ENCODE results near the gene PRSS1. TPM values are rescaled to one million over a fixed set of nuclear protein-coding genes. Genes with fewer than 3 reads are reported as not detected.
"Not testable (repeated sequence)": the region's sequence is repeated elsewhere in the genome, so short reads cannot be mapped to it uniquely, and the experiment has no call there.

The PRSS1 gene
- total and polyA plus RNA-seq, 2 donors (not counting 3 experiments of a cell fraction or from before 2014, with no cell fraction given) = not detected

DNA sequence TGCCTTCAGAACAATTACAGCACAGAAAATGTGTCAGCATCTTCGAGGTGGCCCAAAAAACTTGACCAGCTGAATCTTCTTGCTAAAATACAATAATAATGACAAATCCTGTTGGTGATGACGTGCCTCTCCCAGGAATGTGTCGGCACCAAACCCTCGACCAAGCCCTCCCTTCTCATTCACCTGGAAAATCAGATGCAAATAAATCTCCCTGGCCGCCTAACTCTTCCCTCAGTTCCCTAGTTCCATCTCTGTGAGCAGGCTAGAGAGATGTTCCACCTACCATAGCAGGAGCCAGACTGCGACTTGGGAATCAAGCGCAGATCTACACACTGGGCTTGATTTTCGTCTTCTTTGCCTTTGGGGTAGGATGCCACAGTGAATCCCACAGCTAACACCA is 4.1 kb downstream of the PRSS1 start:
- Histone ChIP-seq H3K4me3 (replicated peaks in 1 of 3; ENCODE audit: insufficient read depth in 1 of 3, low read depth in 1 of 3, low read length in 3 of 3) (no peak overlapping the region), H3K27me3 (ENCODE audit: control insufficient read depth in 2 of 2, insufficient read depth in 2 of 2, low read length in 2 of 2) (peaks cover 3 to 9% of the 10 kb centered on the region in 2 experiments), H3K4me1 (ENCODE audit: control insufficient read depth, extremely low read depth, insufficient read depth, low read length) (peaks cover 3% of the 10 kb centered on the region), H3K9ac (replicated peaks; ENCODE audit: extremely low read depth, insufficient read depth, low read length) (no peak overlapping the region), H3K36me3 (ENCODE audit: control insufficient read depth in 2 of 2, extremely low read depth in 1 of 2, insufficient read depth in 2 of 2, low read length in 2 of 2) (no peaks in the 10 kb centered on the region), H3K9me3 (replicated peaks; ENCODE audit: control insufficient read depth, insufficient read depth, low read length) (no peaks in the 10 kb centered on the region), H3K27ac (ENCODE audit: insufficient read depth, low read depth, low read length) (no peak overlapping the region), H2AFZ (ENCODE audit: low read depth, low read length) (no peak overlapping the region), H3K9me1 (replicated peaks; ENCODE audit: control insufficient read depth, extremely low read depth, insufficient read depth, low read length) (no peaks in the 10 kb centered on the region), H4K20me1 (replicated peaks; ENCODE audit: control insufficient read depth, extremely low read depth, insufficient read depth, low read length) (no peaks in the 10 kb centered on the region), H3K4me2 (ENCODE audit: insufficient read depth, low read length) (no peak overlapping the region), H3K79me2 (ENCODE audit: control insufficient read depth, insufficient read depth, low read length) (no peaks in the 10 kb centered on the region)
- intact Hi-C loops (cut with micrococcal nuclease) = no loop called here
- CTCF ChIA-PET = interaction anchor here (1.2 to 3.0 kb wide), 2 partner anchors 10 to 30 kb away, joined by 4 to 15 read pairs; no protein-coding TSS in a partner anchor
- TF ChIP-seq GATA2 (IDR thresholded peaks at IDR 0.05; ENCODE audit: insufficient read depth, insufficient read length, low read depth, low read length) (no peak), POLR2A (IDR thresholded peaks at IDR 0.05; ENCODE audit: low read depth, low read length) (no peak), JUN (IDR thresholded peaks at IDR 0.05; ENCODE audit: borderline replicate concordance, insufficient read depth, insufficient read length, low read depth) (no peak), MYC (IDR thresholded peaks at IDR 0.05; ENCODE audit: low read depth, low read length) (no peak), EZH2 (IDR thresholded peaks at IDR 0.05; ENCODE audit: borderline replicate concordance, low read depth, low read length, severe bottlenecking) (no peak)
- TF ChIP-seq, protein P1, sequence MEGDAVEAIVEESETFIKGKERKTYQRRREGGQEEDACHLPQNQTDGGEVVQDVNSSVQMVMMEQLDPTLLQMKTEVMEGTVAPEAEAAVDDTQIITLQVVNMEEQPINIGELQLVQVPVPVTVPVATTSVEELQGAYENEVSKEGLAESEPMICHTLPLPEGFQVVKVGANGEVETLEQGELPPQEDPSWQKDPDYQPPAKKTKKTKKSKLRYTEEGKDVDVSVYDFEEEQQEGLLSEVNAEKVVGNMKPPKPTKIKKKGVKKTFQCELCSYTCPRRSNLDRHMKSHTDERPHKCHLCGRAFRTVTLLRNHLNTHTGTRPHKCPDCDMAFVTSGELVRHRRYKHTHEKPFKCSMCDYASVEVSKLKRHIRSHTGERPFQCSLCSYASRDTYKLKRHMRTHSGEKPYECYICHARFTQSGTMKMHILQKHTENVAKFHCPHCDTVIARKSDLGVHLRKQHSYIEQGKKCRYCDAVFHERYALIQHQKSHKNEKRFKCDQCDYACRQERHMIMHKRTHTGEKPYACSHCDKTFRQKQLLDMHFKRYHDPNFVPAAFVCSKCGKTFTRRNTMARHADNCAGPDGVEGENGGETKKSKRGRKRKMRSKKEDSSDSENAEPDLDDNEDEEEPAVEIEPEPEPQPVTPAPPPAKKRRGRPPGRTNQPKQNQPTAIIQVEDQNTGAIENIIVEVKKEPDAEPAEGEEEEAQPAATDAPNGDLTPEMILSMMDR (IDR thresholded peaks at IDR 0.05; ENCODE audit: extremely low read depth in 1 of 2, insufficient read depth in 1 of 2, low read depth in 1 of 2, low read length in 2 of 2) = no peak
- FAIRE-seq (no peak), DNase-seq (ENCODE audit: low read depth, low spot score) (no peak)
- POLR2A ChIA-PET = no interaction called here
- BruUV-seq (replicated peaks) = no TSS peak
- dilution Hi-C loops (cut with MboI; ENCODE audit: extremely low pct_ligation_motif_present, low sequenced_read_pairs) = no loop called here

DNA sequence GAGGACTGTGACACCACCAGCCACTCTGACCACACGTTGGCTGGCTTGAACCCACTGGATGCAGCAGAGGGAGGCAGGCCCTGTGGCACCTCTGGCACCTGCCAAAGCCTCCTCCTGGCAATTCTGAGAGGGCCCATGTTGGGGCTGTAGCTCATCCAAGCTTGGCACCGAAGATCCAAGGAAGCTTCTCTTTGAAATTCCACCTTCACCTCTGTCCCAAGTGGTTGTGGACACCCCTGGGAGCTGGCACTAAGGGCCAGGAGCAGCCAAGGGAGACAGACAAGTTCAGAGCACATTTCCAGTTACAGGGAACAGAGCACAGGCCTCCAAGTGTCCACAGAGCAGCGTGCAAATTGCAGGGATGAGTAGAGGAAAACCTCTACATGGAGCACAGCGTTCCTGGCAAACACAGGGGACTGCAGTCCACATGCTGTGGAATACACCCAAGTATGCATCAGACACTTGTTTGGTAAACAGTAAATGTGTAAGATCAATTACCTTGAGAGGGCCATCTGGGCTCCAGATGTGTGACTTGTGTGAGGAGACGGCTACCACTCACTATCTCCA is 4.7 kb downstream of the PRSS1 start:
- H4K20me1 ChIP-seq (replicated peaks; ENCODE audit: control insufficient read depth, extremely low read depth, insufficient read depth, low read length); H3K27ac ChIP-seq (ENCODE audit: insufficient read depth, low read depth, low read length); H3K4me1 ChIP-seq (ENCODE audit: control insufficient read depth, extremely low read depth, insufficient read depth, low read length); H3K9me1 ChIP-seq (replicated peaks; ENCODE audit: control insufficient read depth, extremely low read depth, insufficient read depth, low read length); POLR2A ChIA-PET; H3K9ac ChIP-seq (replicated peaks; ENCODE audit: extremely low read depth, insufficient read depth, low read length); H3K79me2 ChIP-seq (ENCODE audit: control insufficient read depth, insufficient read depth, low read length); H3K36me3 ChIP-seq (ENCODE audit: control insufficient read depth in 2 of 2, extremely low read depth in 1 of 2, insufficient read depth in 2 of 2, low read length in 2 of 2); dilution Hi-C loops (cut with MboI; ENCODE audit: extremely low pct_ligation_motif_present, low sequenced_read_pairs); FAIRE-seq; H3K9me3 ChIP-seq (replicated peaks; ENCODE audit: control insufficient read depth, insufficient read depth, low read length); BruUV-seq (replicated peaks); H3K4me2 ChIP-seq (ENCODE audit: insufficient read depth, low read length); H3K4me3 ChIP-seq (replicated peaks in 1 of 3; ENCODE audit: insufficient read depth in 1 of 3, low read depth in 1 of 3, low read length in 3 of 3); DNase-seq (ENCODE audit: low read depth, low spot score); H2AFZ ChIP-seq (ENCODE audit: low read depth, low read length): not testable (repeated sequence)
- intact Hi-C loops (cut with micrococcal nuclease) = loop anchor here (2.0 kb wide), 1 partner anchor 23 kb away; no protein-coding TSS in a partner anchor
- peaks cover 3 to 12% of the 10 kb centered on the region in 2 experiments for H3K27me3 ChIP-seq (ENCODE audit: control insufficient read depth in 2 of 2, insufficient read depth in 2 of 2, low read length in 2 of 2)
- CTCF ChIA-PET = interaction anchor here (1.2 to 3.0 kb wide), 2 partner anchors 10 to 29 kb away, joined by 4 to 15 read pairs; no protein-coding TSS in a partner anchor

Measured in endothelial cell of umbilical vein (primary cell).